MG63 (cell line): ENCODE measurements around the gene ANGPTL4. TPM values are rescaled to one million over a fixed set of nuclear protein-coding genes. Genes with fewer than 3 reads are reported as not detected.
A peak's percentile ranks its signal among the peaks of the same experiment; 100 is the strongest.
"Not testable (repeated sequence)": the region's sequence is repeated elsewhere in the genome, so short reads cannot be mapped to it uniquely, and the experiment has no call there.

Source experiments
- DNase-seq: peaks from one replicate; pipeline ENCODE4 v3.0.0-alpha.2; 2020
- H3K27me3 ChIP-seq: fragments of 250-450 bp; sonication (Bioruptor Pico); 2 replicates; pipeline ENCODE4 v1.5.1; 2020; ENCODE audit warnings: mild to moderate bottlenecking, moderate library complexity
- H3K36me3 ChIP-seq: fragments of 250-450 bp; sonication (Bioruptor Pico); 2 replicates; pipeline ENCODE4 v1.5.1; 2020; ENCODE audit warnings: mild to moderate bottlenecking, moderate library complexity
- H3K4me3 ChIP-seq: fragments of 250-450 bp; sonication (Bioruptor Pico); 2 replicates; pipeline ENCODE4 v1.5.1; 2020; ENCODE audit warnings: mild to moderate bottlenecking, moderate library complexity
- H3K9me3 ChIP-seq: fragments of 250-450 bp; sonication (Bioruptor Pico); 2 replicates; pipeline ENCODE4 v1.5.1; 2020; ENCODE audit warnings: mild to moderate bottlenecking, moderate library complexity
- total RNA-seq: library from RNA; depleted of rRNA; stranded (reverse); fragments of >200 nt; shearing (Covaris generic); gene quantifications from 2 replicates; pipeline ENCODE4 v1.2.3, GENCODE V29; 2014; ENCODE audit warnings: low replicate concordance

The ANGPTL4 gene
- total RNA-seq, 1 experiment from 2014 or later: 64.6 TPM

DNA sequence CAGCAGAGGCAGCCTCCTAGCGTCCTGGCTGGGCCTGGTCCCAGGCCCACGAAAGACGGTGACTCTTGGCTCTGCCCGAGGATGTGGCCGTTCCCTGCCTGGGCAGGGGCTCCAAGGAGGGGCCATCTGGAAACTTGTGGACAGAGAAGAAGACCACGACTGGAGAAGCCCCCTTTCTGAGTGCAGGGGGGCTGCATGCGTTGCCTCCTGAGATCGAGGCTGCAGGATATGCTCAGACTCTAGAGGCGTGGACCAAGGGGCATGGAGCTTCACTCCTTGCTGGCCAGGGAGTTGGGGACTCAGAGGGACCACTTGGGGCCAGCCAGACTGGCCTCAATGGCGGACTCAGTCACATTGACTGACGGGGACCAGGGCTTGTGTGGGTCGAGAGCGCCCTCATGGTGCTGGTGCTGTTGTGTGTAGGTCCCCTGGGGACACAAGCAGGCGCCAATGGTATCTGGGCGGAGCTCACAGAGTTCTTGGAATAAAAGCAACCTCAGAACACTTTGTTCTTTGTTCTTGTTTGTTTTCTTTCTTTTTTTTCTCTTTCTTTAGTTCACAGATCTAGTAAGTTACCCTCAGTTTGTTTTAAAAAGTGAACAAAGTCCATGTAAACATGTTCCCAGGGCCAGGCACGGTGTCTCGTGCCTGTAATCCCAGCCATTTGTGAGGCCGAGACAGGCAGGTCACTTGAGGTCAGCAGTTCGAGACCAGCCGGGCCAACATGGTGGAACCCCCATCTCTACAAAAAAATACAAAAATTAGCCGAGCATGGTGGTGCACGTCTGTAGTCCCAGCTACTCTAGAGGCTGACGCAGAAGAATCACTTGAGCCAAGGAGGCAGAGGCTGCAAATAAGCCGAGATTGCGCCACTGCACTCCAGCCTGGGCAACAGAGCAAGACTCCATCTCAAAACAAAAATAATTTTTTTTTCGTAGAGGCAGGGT, 10.2 kb downstream of the ANGPTL4 start:
- no peak for DNase-seq
- H3K4me3 ChIP-seq: no peak overlapping the region
- H3K36me3 ChIP-seq: peaks cover 53% of the 10 kb centered on the region
- no peaks in the 10 kb centered on the region for H3K27me3 ChIP-seq
- 0 out of 2 replicates have a peak, but pooled peaks cover 2% of the 10 kb centered on the region for H3K9me3 ChIP-seq

DNA sequence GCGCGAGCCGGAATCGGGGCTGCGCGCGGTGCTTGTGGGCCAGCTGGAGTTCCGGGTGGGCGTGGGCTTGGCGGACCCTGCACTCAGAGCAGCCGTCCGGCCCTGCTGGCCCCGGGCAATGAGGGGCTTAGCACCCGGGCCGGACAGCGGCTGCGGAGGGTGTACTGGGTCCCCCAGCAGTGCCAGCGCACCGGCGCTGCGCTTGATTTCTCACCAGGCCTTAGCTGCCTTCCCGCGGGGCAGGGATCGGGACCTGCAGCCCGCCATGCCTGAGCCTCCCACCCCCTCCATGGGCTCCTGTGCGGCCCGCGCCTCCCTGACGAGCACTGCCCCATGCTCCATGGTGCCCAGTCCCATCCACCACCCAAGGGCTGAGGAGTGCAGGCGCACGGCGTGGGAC, 11.8 kb downstream of the ANGPTL4 start:
- H3K36me3 ChIP-seq: peaks cover 39% of the 10 kb centered on the region
- H3K4me3 ChIP-seq, H3K27me3 ChIP-seq, DNase-seq, H3K9me3 ChIP-seq: not testable (repeated sequence)

DNA sequence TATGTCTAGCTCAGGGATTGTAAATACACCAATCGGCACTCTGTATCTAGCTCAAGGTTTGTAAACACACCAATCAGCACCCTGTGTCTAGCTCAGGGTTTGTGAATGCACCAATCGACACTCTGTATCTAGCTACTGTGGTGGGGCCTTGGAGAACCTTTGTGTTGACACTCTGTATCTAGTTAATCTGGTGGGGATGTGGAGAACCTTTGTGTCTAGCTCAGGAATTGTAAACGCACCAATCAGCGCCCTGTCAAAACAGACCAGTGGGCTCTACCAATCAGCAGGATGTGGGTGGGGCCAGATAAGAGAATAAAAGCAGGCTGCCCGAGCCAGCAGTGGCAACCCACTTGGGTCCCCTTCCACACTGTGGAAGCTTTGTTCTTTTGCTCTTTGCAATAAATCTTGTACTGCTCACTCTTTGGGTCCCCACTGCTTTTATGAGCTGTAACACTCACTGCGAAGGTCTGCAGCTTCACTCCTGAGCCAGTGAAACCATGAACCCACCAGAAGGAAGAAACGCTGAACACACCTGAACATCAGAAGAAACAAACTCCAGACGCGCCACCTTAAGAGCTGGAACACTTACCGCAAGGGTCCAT, 12.5 kb downstream of the ANGPTL4 start:
- H3K27me3 ChIP-seq, DNase-seq, H3K4me3 ChIP-seq, H3K9me3 ChIP-seq: not testable (repeated sequence)
- H3K36me3 ChIP-seq: peaks cover 32% of the 10 kb centered on the region

DNA sequence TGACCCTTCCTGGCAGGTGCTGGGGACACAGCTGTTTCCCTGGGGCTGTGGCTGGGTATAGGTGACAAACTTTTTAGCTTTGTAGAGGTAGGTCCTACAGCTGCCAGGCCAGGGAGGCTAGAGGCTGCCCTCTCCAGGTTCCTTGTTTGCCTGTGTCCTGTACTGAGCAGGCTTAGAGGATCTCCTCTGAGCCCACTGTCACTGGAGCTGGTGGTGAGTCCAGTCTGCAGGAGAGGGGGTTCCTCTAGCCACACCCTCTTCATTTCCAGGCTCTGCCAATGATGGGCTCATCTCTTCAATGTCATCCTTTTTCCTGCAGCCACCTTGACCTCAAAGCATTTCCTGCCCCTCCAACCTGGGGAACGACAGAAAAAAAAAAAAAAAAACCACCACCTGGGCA, 13.6 kb downstream of the ANGPTL4 start:
- H3K36me3 ChIP-seq: peaks cover 20% of the 10 kb centered on the region
- no peak for DNase-seq
- H3K9me3 ChIP-seq: peaks cover 6% of the 10 kb centered on the region; the same call in 1 of the 2 replicates

DNA sequence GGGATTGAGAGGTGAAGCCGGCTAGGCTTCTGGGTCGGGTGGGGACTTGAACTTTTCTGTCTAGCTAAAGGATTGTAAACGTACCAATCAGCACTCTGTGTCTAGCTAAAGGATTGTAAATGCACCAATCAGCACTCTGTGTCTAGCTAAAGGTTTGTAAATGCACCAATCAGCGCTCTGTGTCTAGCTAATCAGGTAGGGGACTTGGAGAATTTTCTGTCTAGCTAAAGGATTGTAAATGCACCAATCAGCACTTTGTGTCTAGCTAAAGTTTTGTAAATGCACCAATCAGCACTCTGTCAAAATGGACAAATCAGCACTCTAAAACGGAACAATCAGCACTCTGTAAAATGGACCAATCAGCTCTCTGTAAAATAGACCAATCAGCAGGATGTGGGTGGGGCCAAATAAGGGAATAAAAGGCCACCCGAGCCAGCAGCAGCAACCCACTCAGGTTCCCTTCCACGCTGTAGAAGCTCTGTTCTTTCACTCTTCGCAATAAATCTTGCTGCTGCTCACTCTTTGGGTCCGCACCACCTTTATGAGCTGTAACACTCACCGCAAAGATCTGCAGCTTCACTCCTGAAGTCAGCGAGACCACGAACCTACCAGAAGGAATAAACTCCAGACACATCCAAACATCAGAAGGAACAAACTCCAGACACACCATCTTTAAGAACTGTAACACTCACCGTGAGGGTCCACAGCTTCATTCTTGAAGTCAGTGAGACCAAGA, 15.4 kb downstream of the ANGPTL4 start:
- H3K9me3 ChIP-seq, H3K27me3 ChIP-seq, H3K4me3 ChIP-seq, DNase-seq, H3K36me3 ChIP-seq: not testable (repeated sequence)

More for the DNA sequence above, 13.6 kb downstream of the ANGPTL4 start:
- Histone ChIP-seq H3K27me3 (no peaks in the 10 kb centered on the region), H3K4me3 (no peak overlapping the region)

DNA sequence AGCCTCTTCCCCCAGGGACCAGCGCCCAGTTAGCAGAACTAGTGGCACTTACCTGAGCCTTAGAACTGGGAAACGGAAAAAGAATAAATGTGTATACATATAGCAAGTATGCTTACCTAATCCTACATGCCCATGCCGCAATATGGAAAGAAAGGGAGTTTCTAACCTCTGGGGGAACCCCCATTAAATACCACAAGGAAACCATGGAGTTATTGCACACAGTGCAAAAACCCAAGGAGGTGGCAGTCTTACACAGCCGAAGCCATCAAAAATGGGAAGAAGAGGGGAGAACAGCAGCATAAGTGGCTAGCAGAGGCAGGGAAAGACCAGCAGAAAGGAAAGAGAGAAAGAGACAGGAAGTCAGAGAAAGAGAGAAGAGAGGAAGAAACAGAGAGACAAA, 20.6 kb downstream of the ANGPTL4 start:
- DNase-seq: not testable (repeated sequence)

DNA sequence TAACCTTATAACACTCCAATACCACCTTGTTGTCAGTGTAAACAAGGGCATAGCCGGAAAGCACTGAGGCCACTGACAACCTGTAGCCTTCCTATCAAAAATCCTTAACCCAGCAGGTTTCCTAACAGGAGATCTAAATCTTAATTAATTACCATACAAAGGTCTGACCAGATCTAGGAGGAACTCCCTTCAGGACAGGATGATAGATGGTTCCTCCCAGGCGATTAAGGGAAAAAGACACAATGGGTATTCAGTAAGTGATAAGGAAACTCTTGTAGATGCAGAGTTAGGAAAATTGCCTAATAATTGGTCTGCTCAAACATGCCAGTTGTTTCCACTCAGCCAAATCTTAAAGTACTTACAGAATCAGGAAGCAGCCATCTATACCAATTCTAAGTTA, 21.1 kb downstream of the ANGPTL4 start:
- H3K36me3 ChIP-seq: peaks cover 12% of the 10 kb centered on the region
- H3K27me3 ChIP-seq, H3K9me3 ChIP-seq, H3K4me3 ChIP-seq, DNase-seq: not testable (repeated sequence)

More for the DNA sequence above, 20.6 kb downstream of the ANGPTL4 start:
- not testable (repeated sequence) for H3K4me3 ChIP-seq, H3K27me3 ChIP-seq, H3K9me3 ChIP-seq
- H3K36me3 ChIP-seq: peaks cover 12% of the 10 kb centered on the region

DNA sequence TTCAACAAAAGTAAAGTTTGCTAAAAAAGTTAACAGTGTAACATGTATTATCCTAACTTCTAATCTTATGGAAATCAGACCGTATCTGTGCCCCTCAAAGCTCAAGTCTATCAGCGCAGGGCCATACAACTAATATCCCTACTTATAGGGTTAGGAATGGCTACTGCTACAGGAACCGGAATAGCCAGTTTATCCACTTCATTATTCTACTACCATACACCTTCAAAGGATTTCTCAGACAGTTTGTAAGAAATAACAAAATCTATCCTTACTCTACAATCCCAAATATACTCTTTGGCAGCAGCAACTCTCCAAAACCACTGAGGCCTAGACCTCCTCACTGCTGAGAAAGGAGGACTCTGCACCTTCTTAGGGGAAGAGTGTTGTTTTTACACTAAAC, 21.6 kb downstream of the ANGPTL4 start:
- not testable (repeated sequence) for H3K27me3 ChIP-seq, H3K9me3 ChIP-seq, DNase-seq, H3K4me3 ChIP-seq
- peaks cover 12% of the 10 kb centered on the region for H3K36me3 ChIP-seq

DNA sequence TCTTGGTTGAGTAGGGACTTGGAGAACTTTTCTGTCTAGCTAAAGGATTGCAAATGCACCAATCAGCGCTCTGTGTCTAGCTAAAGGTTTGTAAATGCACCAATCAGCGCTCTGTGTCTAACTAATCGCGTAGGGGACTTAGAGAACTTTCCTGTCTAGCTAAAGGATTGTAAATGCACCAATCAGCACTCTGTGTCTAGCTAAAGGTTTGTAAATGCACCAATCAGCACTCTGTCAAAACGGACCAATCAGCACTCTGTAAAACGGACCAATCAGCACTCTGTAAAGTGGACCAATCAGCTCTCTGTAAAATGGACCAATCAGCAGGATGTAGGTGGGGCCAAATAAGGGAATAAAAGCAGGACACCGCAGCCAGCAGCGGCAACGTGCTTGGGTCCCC, 22.5 kb downstream of the ANGPTL4 start:
- H3K4me3 ChIP-seq, H3K27me3 ChIP-seq, H3K9me3 ChIP-seq: not testable (repeated sequence)

DNA sequence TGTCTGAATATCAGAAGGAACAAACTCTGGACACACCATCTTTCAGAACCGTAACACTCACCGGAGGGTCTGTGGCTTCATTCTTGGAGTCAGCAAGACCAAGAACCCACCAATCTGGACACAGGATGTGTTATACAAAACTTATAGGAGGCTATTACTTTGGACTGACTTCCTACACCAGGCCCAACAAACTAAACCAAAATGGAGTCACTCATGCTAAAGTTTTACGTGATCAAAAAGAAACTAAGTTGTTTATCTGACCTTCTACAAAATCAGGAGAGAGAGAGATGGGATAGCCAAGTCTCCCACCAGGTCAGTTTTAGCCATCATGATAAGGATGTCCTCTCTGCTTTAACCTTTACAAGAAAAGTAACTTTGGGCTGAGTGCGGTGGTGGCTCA, 23.0 kb downstream of the ANGPTL4 start:
- no peak overlapping the region for H3K4me3 ChIP-seq
- H3K27me3 ChIP-seq: no peaks in the 10 kb centered on the region
- DNase-seq: no peak
- peaks cover 18% of the 10 kb centered on the region for H3K36me3 ChIP-seq
- H3K9me3 ChIP-seq: peaks cover 6% of the 10 kb centered on the region

More for the DNA sequence above, 22.5 kb downstream of the ANGPTL4 start:
- H3K36me3 ChIP-seq: peaks cover 18% of the 10 kb centered on the region
- DNase-seq: not testable (repeated sequence)

DNA sequence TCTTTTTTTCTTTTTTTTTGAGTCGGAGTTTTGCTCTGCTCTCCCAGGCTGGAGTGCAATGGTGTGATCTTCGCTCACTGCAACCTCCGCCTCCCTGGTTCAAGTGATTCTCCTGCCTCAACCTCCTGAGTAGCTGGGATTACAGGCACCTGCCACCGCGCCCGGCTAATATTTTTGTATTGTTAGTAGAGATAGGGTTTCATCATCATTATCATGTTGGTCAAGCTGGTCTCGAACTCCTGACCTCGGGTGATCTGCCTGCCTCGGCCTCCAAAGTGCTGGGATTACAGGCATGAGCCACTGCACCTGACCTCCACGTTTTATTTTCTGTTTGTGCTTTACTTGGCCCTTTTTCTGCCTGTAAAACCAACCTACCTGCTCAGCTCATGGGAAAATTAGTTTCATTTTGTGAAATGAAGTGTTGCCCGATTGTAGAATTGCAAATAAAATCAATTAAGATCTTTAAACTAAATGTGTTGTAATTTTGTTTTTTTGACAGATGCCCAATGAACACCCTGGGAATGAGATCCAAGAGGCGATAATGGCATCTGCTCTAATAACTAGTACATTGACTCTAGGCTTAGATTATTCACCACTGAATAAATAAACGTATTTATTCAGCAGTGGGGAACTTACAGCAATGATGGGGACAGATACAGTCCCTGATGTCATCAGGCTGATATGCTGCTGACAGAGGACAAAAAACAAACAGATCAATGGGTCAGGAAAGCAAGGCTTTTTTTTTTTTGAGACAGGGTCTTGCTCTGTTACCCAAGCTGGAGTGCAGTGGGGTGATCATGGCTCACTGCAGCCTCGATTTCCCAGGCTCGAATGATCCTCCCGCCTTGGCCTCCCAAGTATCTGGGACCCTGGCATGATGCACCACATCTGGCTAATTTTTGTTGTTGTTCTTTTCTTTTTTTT, 24.0 kb downstream of the ANGPTL4 start:
- no peak for DNase-seq
- Histone ChIP-seq H3K36me3 (peaks cover 18% of the 10 kb centered on the region), H3K27me3 (no peaks in the 10 kb centered on the region)

DNA sequence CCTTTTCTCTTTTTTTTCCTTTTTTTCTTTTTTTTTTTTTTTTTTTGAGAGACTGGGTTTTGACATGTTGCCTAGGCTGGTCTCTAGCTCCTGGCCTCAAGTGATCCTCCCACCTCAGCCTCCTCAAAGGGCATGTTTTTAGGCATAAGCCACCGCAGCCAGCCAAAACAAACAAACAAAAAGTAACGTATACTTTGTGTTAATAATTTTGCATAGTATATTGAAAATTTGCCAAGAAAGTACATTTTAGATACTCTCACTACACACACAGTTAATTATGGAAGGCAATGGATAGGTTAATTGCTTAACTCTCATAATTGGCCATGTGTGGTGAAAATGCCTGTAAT, 24.6 kb downstream of the ANGPTL4 start:
- H3K9me3 ChIP-seq: peaks cover 6% of the 10 kb centered on the region
- no peak overlapping the region for H3K4me3 ChIP-seq
- peaks cover 18% of the 10 kb centered on the region for H3K36me3 ChIP-seq
- no peaks in the 10 kb centered on the region for H3K27me3 ChIP-seq
- no peak for DNase-seq

More for the DNA sequence above, 24.0 kb downstream of the ANGPTL4 start:
- H3K9me3 ChIP-seq: peaks cover 6% of the 10 kb centered on the region
- H3K4me3 ChIP-seq: no peak overlapping the region

DNA sequence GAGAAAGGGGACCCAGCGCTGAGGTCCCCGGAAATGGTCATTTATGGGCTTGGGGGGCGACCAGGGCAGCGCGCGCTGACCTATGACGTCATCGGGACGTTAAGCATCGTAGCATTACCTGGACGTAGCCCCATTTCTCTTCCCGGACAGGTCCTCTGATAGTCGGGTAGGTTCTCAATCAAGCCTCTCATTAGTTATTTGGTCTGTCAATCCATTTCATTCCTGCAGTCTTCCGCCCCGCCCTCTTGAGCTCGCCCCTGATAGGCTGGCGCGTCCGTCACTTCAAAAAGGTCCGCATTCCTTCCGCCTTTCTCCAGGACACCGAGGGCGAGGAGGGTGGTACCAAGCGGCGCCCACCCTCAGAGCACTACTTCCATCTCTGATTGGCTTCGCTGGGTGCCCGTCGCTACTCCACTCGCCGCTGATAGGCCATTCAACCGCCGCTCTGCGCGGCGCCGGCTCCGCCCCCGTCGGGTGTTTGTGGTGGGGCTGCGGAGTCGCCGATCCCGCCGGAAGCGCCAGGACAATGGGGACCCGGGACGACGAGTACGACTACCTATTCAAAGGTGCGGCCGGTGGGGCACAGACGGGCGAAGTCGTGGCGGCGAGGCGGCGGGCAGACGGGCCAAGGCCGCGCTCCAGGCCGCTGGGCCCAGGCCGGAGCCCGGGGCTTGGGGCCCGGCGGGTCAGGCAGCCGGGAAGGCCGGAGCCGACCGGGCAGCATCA, 26.1 kb downstream of the ANGPTL4 start, which contains the start of gene RAB11B:
Gene RAB11B, plus strand, starts transcription at position 470 of the 726 bp plus-strand sequence. Its CDS starts 57 bp downstream, at position 527.
- Histone ChIP-seq H3K36me3 (peaks cover 18% of the 10 kb centered on the region), H3K9me3 (peaks cover 6% of the 10 kb centered on the region), H3K4me3 (peak within 1 kb of the TSS; percentile 71), H3K27me3 (no peaks in the 10 kb centered on the region)
- peak; percentile 100 for DNase-seq

DNA sequence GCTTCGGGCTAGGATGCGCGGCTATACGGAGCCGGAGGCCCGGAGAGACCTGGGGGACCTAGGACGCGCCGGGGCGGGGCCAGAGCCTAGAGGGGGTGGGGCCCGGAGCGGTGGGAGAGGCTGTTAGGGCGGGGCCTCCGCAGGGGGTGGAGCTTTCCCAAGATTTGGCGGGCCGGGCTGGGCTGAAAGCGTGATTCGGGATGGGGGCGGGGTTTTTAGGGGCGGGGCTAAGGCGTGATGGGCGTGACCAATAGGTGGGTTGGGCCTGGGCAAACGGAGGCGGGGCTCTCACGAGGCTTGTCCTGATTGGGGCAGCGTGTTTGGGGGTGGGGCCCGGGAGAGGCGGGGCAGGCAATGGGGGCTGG, 26.6 kb downstream of the ANGPTL4 start:
- peaks cover 22% of the 10 kb centered on the region for H3K36me3 ChIP-seq
- peaks cover 6% of the 10 kb centered on the region for H3K9me3 ChIP-seq
- peak overlapping the region; percentile 71 for H3K4me3 ChIP-seq
- DNase-seq: peak; percentile 96
- no peaks in the 10 kb centered on the region for H3K27me3 ChIP-seq

DNA sequence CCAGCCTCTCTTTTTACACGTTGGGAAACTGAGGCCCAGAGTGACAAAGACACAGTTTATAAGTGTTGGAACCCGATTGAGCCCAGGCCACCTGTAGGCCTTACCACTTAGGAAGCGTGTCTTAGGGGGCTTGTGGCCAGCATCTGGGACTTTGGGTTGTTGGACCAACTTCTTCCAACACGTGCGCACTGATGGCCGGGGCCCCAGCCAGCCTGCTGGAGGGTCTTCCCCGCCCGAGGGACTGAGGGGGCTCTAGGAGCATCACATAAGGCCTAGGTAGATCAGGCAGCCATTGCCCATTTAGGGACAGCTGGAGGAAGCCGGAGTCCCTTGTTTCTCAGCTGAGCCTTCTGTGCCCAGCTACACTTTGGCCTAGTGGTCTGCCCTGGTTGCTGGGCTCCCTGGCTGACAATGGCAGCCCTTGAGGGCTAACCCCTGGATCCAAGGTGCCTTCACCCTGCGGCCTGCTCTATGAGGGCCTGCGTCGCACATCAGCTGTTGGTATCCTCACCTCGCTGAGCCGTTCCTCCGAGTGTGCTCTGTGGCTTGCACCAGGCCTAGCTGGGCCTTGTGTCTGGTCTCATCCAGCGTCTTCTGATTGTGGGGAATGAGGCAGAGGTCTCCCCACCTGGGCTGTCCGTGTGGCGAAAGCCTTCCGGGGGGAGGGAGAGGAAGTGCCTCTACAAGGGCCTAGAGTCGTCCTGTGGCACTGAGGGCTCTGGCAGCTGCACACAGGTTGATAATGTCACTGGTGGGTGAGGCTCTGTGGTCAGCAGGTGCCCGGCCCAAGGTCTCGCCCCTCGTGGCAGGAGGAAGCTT, 27.5 kb downstream of the ANGPTL4 start:
- H3K27me3 ChIP-seq: no peaks in the 10 kb centered on the region
- peak overlapping the region; percentile 71 for H3K4me3 ChIP-seq
- peaks cover 27% of the 10 kb centered on the region for H3K36me3 ChIP-seq
- peaks cover 6% of the 10 kb centered on the region for H3K9me3 ChIP-seq
- no peak for DNase-seq
